ENCODE data around the gene LUC7L2. TPM values are rescaled to one million over a fixed set of nuclear protein-coding genes. Genes with fewer than 3 reads are reported as not detected.

The LUC7L2 gene
- polyA plus RNA-seq, 1 experiment = 45.7 TPM

- Histone ChIP-seq H3K27me3 (ENCODE audit: control insufficient read depth, insufficient read depth, low read length) (no peaks in the 10 kb centered on the region), H3K4me3 (ENCODE audit: low read depth, low read length) (no peak overlapping the region), H3K27ac (ENCODE audit: low read depth, low read length) (no peak overlapping the region), H3K9me3 (ENCODE audit: control insufficient read depth, insufficient read depth, low read length) (no peaks in the 10 kb centered on the region; the same call in 1 of the 2 replicates)
- DNase-seq (ENCODE audit: low read depth, low spot score) = no peak
- ChIA-PET CTCF (interaction anchor here (1.1 to 2.2 kb wide), 5 partner anchors 11 to 453 kb away, joined by 3 to 11 read pairs (median 7); no protein-coding TSS in a partner anchor), POLR2A (no interaction called here)
- no peak for TF ChIP-seq CTCF (IDR thresholded peaks at IDR 0.05; ENCODE audit: low read depth, low read length)
Measured at GRCh38 chr7:139339025-139339424, 20.7 kb upstream of the LUC7L2 start.

DNA sequence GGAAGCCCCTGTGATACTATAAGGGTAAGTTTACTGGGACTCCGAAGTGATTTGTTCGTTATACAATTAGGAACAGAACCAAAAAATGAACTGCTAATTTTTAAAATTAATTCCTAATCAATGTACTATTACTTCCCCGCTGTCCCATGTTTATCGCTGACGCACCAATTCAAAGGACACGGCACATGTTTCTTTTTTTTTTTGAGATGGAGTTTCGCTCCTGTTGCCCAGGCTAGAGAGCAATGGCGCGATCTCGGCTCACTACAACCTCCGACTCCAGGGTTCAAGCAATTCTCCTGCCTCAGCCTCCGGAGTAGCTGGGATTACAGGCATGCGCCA, 20.0 kb upstream of the LUC7L2 start:
- TF ChIP-seq CTCF (IDR thresholded peaks at IDR 0.05; ENCODE audit: low read depth, low read length) = no peak
- ChIA-PET CTCF (interaction anchor here (0.7 to 2.2 kb wide), 9 partner anchors 8 to 108 kb away, joined by 3 to 11 read pairs (median 4); no protein-coding TSS in a partner anchor), POLR2A (interaction anchor here (0.7 to 1.6 kb wide), 3 partner anchors 18 to 1288 kb away, joined by 3 to 8 read pairs (median 3); partner anchors contain the start of gene LUC7L2)
- H3K4me3 ChIP-seq (ENCODE audit: low read depth, low read length) = peak overlapping the region; percentile 95
- no peaks in the 10 kb centered on the region; the same call in 1 of the 2 replicates for H3K9me3 ChIP-seq (ENCODE audit: control insufficient read depth, insufficient read depth, low read length)
- H3K27me3 ChIP-seq (ENCODE audit: control insufficient read depth, insufficient read depth, low read length) = no peaks in the 10 kb centered on the region
- peak overlapping the region; percentile 99 for H3K27ac ChIP-seq (ENCODE audit: low read depth, low read length)
- no peak for DNase-seq (ENCODE audit: low read depth, low spot score)

DNA sequence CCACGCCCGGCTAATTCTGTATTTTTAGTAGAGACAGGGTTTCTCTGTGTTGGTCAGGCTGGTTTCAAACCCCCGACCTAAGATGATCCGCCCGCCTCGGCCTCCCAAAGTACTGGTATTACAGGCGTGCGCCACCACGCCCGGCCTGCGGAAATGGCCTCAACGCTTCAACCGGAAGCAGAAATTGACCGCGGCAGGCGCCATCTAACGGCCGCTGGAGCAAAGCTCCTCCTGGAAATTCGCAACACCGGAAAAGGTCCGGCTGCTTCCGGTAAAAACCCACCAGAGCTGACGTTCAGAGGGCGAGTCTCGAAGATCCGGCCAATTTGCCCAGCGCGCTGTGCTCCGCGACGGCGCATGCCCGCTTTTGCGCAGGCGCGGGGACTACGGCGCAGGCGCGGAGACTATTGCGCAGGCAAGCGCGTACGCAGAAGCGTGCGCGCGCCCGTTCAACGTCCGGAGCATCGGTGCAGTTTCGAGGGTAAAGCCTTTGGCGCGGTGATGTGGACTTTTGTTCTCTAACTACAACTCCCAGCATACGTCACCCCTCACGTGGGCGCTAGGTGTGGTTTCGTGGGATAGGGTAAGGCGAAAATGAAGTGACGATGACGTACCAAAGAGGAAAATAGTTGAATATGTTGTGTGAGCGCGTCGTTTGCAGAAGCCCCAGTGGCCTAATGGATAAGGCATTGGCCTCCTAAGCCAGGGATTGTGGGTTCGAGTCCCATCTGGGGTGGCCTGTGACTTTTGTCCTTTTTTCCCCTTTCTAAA, 19.5 kb upstream of the LUC7L2 start:
- TF ChIP-seq CTCF (IDR thresholded peaks at IDR 0.05; ENCODE audit: low read depth, low read length) = peak; percentile 77
- Histone ChIP-seq H3K9me3 (ENCODE audit: control insufficient read depth, insufficient read depth, low read length) (no peaks in the 10 kb centered on the region; the same call in 1 of the 2 replicates), H3K27ac (ENCODE audit: low read depth, low read length) (peak overlapping the region; percentile 99), H3K27me3 (ENCODE audit: control insufficient read depth, insufficient read depth, low read length) (no peaks in the 10 kb centered on the region), H3K4me3 (ENCODE audit: low read depth, low read length) (peak overlapping the region; percentile 95)
- POLR2A ChIA-PET = interaction anchor here (0.7 to 1.6 kb wide), 3 partner anchors 17 to 1287 kb away, joined by 3 to 8 read pairs (median 3); partner anchors contain the start of gene LUC7L2
- CTCF ChIA-PET = interaction anchor here (0.6 to 2.2 kb wide), 12 partner anchors 9 to 847 kb away, joined by 3 to 11 read pairs (median 4); no protein-coding TSS in a partner anchor
- DNase-seq (ENCODE audit: low read depth, low spot score) = peak; percentile 99

DNA sequence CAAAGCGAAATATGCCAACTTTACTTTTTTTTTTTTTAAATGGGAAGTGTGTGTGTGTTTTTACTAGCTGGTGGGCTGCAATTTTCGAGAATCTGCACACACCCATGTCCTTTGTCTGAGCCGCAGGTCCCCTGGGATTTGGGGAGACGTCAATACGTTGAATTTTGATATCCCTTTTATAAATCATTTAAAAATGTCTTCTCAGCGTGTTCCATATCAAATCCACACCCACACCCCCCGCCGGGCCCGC, 19.0 kb upstream of the LUC7L2 start:
- H3K4me3 ChIP-seq (ENCODE audit: low read depth, low read length) = peak overlapping the region; percentile 95
- CTCF ChIA-PET = interaction anchor here (0.8 to 2.2 kb wide), 4 partner anchors 13 to 848 kb away, joined by 3 to 11 read pairs (median 6); no protein-coding TSS in a partner anchor
- no peaks in the 10 kb centered on the region; the same call in 1 of the 2 replicates for H3K9me3 ChIP-seq (ENCODE audit: control insufficient read depth, insufficient read depth, low read length)
- H3K27ac ChIP-seq (ENCODE audit: low read depth, low read length) = peak overlapping the region; percentile 99
- H3K27me3 ChIP-seq (ENCODE audit: control insufficient read depth, insufficient read depth, low read length) = no peaks in the 10 kb centered on the region
- no peak for TF ChIP-seq CTCF (IDR thresholded peaks at IDR 0.05; ENCODE audit: low read depth, low read length)
- no peak for DNase-seq (ENCODE audit: low read depth, low spot score)
- POLR2A ChIA-PET = interaction anchor here (1.1 to 1.6 kb wide), 2 partner anchors 17 to 19 kb away, joined by 3 to 8 read pairs; partner anchors contain the start of gene LUC7L2
